MM.1S (cell line): ENCODE results near the gene PTPRN2.

ENCODE experiments used
- EZH2 ChIP-seq: fragments of 300-600 bp; sonication (generic); optimal IDR thresholded peaks from 2 replicates; pipeline ENCODE3; 2017; ENCODE audit warnings: low read depth, mild to moderate bottlenecking, antibody characterized with exemption, low read length, mixed read lengths
- EZH2phosphoT487 ChIP-seq: fragments of 300-600 bp; sonication (generic); IDR thresholded peaks from 2 replicates; pipeline ENCODE4 v1.6.1; 2018; ENCODE audit warnings: antibody characterized with exemption, low read length
- TF ChIP-seq, protein P1 (sequence below): fragments of 300-600 bp; sonication (generic); IDR thresholded peaks from 2 replicates; pipeline ENCODE4 v1.5.1; 2016; ENCODE audit warnings: antibody characterized with exemption, low read length, mixed read lengths

DNA sequence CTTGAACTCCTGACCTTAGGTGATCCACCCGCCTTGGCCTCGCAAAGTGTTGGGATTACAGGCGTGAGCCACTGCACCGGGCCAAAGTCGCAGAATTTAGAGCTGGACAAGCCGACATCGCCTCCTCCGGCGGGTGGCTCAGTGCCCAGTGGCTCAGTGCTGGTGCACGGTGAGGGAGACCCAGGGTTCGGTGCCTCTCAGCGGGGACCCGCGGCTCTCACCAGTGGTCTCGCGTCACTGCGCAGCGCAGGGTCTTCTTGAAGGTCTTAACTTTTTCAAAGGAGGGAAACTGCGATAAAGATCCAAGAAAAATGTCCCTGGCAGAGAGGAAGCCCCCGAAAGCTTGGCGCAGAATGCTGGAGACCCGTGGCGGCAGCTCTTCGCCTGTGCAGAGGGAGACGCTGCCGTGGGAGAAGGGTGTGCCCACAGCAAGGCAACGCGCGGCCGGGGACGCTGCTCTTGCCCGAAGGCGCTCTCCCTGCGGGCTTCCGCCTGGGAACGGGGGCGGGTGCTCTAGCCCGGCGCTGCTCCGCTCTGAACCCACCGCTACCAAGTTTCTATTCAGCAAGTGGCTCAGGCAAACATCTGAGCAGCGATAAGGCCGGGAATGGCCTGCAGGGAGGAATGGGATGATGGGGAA, 926.5 kb downstream of the PTPRN2 start:
- TF ChIP-seq EZH2 (no peak), EZH2phosphoT487 (no peak)
- TF ChIP-seq, protein P1, sequence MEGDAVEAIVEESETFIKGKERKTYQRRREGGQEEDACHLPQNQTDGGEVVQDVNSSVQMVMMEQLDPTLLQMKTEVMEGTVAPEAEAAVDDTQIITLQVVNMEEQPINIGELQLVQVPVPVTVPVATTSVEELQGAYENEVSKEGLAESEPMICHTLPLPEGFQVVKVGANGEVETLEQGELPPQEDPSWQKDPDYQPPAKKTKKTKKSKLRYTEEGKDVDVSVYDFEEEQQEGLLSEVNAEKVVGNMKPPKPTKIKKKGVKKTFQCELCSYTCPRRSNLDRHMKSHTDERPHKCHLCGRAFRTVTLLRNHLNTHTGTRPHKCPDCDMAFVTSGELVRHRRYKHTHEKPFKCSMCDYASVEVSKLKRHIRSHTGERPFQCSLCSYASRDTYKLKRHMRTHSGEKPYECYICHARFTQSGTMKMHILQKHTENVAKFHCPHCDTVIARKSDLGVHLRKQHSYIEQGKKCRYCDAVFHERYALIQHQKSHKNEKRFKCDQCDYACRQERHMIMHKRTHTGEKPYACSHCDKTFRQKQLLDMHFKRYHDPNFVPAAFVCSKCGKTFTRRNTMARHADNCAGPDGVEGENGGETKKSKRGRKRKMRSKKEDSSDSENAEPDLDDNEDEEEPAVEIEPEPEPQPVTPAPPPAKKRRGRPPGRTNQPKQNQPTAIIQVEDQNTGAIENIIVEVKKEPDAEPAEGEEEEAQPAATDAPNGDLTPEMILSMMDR = no peak
